ENCODE data around the gene ALOX15B.

Gene ALOX15B

GRCh38 chr17:8038954-8039610 is at the start of gene ALOX15B:
Gene ALOX15B (plus strand): TSS chr17:8039059. CDS start chr17:8039156, 97 bp downstream.
- no peak for DNase-seq

GRCh38 chr17:7989781-7990655 is 48.8 kb upstream of the ALOX15B start:
- peak; percentile 46 for DNase-seq

DNA sequence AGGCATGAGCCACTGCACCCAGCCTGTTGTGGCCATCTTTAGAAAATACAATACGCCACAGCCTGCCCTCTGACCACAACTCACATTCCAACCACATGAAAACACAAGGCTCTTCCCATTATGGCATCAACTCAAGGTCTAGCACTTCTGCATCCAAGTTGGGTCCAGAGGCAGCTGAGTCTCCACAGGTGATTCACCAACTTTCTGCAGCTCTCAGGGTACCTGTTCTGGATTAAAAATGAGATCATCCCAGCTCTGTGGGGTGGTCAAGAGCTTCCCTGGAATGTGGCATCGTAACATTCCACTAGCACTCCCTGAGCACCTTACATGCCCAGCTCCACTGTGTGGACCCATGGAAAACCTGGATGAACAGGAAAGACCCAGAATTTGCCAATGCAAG is 46.3 kb upstream of the ALOX15B start:
- no peak for DNase-seq

- no peak for DNase-seq
Measured at GRCh38 chr17:7992924-7993323, 45.9 kb upstream of the ALOX15B start.

DNA sequence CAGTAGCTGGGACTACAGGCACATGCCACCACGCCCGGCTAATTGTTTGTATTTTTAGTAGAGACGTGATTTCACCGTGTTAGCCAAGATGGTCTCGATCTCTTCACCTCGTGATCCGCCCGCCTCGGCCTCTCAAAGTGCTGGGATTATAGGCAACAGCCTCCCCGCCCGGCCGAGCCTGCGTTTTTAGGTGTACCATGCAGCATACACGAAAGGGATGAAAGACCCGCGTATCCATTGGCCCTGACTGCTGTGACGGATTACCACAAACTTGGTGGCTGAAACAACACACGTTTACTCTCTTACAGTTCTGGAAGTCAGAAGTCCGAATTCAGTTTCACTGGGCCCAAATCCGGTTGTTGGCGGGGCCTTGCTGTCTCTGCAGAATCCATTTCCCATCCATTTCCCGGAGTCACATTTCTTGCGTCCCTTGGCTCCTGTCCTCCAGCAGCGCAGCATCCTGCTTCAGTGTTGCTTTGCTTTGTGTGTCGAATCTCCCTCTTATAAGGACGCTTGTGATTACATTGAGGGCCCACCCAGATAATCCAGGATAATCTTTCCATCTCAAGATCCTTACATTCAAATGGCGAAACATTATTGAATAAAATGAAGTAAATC is 44.8 kb upstream of the ALOX15B start:
- no peak for DNase-seq

DNA sequence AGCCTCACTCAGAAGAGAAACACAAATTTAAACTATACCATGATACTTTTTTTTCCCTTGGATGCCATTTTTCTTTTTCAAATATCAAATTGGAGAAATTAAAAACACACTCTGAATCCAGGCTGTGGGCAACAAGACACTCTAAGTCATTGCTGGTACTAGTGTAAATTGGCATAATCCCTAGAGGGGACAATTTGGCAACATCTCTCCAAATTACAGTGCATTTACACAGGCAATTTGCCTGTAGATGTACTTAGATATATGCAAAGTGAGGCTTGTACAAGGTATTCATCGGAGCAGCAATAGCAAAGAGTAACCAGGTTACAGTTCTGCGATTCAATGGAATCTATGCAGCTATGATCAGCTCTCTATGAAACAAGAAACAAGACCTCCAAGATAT is 43.1 kb upstream of the ALOX15B start:
- no peak for DNase-seq

GRCh38 chr17:7997186-7997585 is 41.7 kb upstream of the ALOX15B start:
- no peak for DNase-seq

DNA sequence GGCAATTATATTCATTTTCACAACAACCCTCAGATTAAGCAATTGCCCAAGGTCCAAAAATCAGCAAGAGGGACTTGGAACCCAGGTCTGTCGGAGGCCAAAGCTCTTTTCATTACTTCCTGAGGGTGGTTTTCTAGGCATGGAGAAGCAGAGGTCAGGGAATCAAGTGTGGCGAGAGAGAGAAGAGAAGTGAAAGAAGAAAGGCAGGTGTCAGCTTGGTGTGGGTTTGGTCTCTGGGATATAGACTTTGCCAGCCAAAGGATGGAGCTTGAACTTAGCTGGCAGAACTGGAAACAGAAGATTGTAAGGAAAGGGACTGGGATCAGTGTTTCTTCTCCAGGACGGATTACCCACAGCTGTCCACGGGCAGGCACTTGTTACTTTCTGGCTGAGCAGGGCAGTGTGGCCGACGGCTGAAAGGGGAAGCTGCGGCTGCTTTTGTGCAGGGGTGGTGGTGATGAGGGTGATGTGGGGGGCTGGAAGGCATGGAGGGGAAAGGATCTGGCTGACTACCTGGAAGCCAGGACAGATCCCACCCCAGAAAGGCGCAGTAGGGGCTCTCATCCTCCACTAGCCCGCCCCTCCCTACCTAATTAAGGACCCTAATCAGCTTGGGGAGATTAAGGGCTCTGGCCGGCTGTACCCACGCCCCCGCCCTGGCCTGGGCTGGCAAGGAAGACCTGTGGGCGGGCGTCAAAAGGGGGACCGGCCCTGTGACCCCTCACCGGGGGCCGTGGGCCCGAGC is 36.7 kb upstream of the ALOX15B start, which contains the start of gene GUCY2D:
TSS of gene GUCY2D (plus strand) at position 640 of the 745 bp plus-strand sequence. CDS start 433 bp downstream, outside the sequence.
- DNase-seq: no peak

GRCh38 chr17:8002721-8003593 is 35.9 kb upstream of the ALOX15B start:
- no peak for DNase-seq

DNA sequence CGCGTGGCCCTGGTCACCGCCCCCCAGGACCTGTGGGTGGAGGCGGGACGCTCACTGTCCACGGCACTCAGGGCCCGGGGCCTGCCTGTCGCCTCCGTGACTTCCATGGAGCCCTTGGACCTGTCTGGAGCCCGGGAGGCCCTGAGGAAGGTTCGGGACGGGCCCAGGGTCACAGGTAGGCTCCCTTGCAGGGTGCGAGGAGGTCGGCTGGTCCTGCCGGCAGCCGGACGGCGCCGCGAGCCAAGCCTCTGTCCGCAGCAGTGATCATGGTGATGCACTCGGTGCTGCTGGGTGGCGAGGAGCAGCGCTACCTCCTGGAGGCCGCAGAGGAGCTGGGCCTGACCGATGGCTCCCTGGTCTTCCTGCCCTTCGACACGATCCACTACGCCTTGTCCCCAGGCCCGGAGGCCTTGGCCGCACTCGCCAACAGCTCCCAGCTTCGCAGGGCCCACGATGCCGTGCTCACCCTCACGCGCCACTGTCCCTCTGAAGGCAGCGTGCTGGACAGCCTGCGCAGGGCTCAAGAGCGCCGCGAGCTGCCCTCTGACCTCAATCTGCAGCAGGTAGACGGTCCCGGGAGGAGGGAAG is 35.2 kb upstream of the ALOX15B start:
- DNase-seq: no peak

DNA sequence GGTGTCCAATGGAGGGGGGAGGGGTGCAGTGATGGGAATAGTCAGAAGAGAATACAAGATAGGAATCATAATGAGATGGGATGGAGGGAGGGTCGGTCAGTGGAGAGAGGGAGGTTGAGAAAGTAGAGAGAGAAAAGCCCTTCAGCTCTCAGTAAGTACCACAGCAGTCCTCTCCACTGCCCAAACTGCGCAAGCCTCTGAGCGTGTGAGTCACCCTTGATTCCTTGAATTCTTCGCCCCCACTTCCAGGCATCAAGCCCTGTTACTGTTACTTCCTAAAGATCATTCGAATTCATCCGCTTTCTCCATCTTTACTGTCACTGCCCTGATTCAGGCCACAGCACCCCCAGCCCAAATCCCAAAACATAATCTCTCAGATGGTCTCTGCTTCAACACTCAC is 34.0 kb upstream of the ALOX15B start:
- no peak for DNase-seq

DNA sequence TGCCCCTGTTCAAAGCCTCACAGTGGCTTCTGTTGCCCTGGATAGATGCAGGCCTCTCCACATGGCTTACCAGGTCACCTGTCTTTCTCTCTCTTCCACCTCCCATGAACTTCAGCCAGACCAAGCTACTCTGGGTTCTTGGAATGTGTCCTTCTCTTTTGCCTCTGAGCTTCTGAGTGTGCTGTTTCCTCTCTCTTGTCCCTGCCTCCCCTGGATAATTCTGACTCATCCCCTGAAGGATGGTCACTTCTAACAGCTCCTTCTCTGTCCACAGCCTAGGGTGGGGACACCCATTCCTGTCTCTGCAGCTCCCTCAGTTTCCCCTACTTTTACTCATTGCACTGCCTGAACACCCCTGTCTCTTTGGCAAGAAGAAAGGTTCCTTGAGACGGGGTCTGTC is 33.5 kb upstream of the ALOX15B start:
- DNase-seq: no peak

DNA sequence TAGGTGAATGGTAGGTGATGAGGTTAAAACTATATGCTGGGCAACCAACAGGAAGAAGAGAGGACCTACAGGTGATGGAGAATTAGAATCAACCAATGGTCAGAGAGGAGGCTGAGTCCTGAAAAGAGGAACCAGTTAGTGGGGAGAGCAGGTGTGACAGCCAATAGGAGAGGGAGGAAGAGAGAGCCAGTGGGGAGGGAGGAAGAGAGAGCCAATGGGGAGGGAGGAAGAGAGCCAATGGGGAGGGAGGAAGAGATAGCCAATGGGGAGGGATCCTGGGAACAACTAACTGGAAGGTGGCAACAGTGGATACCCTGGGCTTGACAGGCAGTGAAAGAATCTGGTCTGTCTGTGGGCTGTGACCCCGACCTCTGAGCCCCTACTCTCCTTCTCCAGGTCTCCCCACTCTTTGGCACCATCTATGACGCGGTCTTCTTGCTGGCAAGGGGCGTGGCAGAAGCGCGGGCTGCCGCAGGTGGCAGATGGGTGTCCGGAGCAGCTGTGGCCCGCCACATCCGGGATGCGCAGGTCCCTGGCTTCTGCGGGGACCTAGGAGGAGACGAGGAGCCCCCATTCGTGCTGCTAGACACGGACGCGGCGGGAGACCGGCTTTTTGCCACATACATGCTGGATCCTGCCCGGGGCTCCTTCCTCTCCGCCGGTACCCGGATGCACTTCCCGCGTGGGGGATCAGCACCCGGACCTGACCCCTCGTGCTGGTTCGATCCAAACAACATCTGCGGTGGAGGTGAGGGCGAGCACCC is 32.7 kb upstream of the ALOX15B start:
- no peak for DNase-seq

DNA sequence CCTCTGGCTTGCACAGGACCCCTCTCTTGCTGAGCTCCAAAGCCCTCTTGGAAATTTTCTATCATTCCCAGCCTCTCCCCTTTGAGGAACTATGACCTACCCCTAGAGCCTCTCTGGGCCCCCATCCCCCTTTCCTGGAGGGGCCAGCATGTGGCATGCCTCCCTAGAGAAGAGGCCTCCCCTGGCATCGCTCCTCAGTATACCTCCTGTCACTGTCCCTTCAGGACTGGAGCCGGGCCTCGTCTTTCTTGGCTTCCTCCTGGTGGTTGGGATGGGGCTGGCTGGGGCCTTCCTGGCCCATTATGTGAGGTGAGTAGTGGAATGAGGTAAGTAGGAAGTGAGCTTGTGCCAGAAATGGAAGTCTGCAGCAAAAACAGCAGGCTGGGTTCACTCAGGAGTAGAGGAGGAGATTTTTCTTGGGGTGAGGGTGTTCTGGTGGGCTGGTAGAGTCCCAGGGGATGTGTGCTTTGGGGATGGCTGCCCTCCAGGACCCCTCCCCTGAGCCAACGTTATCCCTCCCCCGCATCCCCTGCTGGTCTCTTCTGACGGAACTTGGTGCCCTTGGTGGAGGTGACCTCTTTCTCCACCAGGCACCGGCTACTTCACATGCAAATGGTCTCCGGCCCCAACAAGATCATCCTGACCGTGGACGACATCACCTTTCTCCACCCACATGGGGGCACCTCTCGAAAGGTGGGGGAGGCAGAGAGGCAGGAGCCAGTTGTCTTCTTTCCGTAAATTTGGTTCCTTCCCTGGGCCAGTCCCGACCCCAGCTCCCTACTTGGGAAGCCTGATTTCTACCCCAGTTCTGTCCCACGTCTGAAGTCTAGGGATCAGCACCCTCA is 31.8 kb upstream of the ALOX15B start:
- DNase-seq: no peak

DNA sequence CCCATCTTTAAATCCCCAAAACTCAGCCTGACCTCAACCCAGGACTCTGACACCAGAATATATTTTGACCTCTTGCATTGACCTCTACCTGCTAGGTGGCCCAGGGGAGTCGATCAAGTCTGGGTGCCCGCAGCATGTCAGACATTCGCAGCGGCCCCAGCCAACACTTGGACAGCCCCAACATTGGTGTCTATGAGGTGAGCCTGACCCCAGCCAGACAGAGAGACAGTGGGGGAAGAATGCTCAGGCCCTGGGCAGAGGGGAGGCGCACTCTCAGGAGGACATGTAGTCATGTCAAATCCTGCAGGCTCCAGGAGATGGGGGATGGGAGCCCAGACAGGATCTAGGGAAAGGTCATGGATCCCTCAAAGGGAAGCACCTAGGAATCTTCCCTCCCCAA is 31.0 kb upstream of the ALOX15B start:
- DNase-seq: no peak

DNA sequence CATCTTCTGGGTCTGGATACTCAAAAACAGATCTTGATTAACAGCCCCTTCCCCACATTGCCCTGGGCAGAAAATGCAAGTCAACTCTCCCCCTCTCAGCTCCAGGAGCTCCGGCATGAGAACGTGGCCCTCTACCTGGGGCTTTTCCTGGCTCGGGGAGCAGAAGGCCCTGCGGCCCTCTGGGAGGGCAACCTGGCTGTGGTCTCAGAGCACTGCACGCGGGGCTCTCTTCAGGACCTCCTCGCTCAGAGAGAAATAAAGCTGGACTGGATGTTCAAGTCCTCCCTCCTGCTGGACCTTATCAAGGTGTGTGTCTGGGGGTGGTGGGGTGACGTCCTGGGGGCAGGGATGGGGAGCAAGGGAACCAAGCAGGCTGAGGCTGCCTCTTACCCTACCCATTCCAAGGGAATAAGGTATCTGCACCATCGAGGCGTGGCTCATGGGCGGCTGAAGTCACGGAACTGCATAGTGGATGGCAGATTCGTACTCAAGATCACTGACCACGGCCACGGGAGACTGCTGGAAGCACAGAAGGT is 26.7 kb upstream of the ALOX15B start:
- DNase-seq: no peak

- DNase-seq: no peak
Measured at GRCh38 chr17:8012996-8013640, 25.7 kb upstream of the ALOX15B start.

DNA sequence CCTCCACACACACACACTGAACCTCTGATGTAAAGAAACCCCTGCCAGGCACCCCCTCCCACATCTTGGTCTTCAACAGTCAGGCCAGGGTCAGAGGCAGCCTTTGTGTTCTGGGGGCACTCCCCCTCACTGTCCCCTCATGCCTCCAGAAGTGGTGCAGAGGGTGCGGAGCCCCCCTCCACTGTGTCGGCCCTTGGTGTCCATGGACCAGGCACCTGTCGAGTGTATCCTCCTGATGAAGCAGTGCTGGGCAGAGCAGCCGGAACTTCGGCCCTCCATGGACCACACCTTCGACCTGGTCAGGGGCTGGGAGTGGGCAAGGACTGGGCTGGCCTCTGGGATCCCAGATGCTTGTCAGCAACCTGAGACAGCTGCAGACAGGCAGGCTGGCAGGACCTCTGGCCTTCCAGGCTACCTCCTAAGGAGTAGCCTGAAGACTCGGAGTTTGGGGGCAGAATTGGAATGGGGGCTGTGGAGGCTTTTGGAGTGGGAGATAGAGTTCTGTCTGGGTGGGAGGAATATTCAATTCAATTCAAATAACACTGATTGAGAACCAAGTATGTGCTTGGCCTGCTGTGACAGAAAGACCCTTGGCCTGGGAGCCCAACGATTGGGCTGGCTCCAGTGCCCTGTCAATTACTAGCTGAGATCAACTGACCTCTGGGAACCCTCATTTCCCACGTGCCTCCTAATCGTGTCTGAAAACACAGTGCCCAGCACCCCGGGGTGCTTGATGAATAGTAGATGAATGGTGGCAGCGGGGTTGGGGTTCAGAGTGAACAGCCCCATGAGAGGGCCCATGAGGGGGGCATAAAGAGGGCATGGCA is 24.9 kb upstream of the ALOX15B start:
- no peak for DNase-seq

Measured in NK-92 treated with Interleukin-12 subunit alpha and Interleukin-12 subunit beta, amount 100 ng/mL, for 24 hours (cell line).